ENCODE data around the gene EHBP1L1.

- TF ChIP-seq, protein P1, sequence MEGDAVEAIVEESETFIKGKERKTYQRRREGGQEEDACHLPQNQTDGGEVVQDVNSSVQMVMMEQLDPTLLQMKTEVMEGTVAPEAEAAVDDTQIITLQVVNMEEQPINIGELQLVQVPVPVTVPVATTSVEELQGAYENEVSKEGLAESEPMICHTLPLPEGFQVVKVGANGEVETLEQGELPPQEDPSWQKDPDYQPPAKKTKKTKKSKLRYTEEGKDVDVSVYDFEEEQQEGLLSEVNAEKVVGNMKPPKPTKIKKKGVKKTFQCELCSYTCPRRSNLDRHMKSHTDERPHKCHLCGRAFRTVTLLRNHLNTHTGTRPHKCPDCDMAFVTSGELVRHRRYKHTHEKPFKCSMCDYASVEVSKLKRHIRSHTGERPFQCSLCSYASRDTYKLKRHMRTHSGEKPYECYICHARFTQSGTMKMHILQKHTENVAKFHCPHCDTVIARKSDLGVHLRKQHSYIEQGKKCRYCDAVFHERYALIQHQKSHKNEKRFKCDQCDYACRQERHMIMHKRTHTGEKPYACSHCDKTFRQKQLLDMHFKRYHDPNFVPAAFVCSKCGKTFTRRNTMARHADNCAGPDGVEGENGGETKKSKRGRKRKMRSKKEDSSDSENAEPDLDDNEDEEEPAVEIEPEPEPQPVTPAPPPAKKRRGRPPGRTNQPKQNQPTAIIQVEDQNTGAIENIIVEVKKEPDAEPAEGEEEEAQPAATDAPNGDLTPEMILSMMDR (optimal IDR thresholded peaks at IDR 0.05 in 1 of 3, IDR thresholded peaks at IDR 0.05 in 1 of 3, conservative IDR thresholded peaks at IDR 0.05 in 1 of 3; ENCODE audit: extremely low read depth in 1 of 3, insufficient read depth in 2 of 3, low read length in 3 of 3), result no peak
- TF ChIP-seq EZH2 (IDR thresholded peaks at IDR 0.05; ENCODE audit: low read length), result no peak
These were observed 40.8 kb upstream of the EHBP1L1 start for GRCh38 chr11:65535102-65535501.
